Testis (tissue), 2 donors: ENCODE measurements around the gene TPCN1.

Source experiments
- POLR2A ChIP-seq: fragments of 450-650 bp; IDR thresholded peaks from one replicate; pipeline ENCODE4 v1.6.1; 2017; ENCODE audit warnings: antibody characterized with exemption, mild to moderate bottlenecking, moderate library complexity
- TF ChIP-seq, protein P1 (sequence below), 3 experiments: fragments of 450-650 bp in 2 of 3; fragments of 200-600 bp in 1 of 3; sonication (generic) in 1 of 3; IDR thresholded peaks; one replicate each; pipeline ENCODE4 v1.5.1; 2016 to 2019; ENCODE audit warnings: antibody characterized with exemption in 3 of 3, mild to moderate bottlenecking in 2 of 3, moderate library complexity in 1 of 3

DNA sequence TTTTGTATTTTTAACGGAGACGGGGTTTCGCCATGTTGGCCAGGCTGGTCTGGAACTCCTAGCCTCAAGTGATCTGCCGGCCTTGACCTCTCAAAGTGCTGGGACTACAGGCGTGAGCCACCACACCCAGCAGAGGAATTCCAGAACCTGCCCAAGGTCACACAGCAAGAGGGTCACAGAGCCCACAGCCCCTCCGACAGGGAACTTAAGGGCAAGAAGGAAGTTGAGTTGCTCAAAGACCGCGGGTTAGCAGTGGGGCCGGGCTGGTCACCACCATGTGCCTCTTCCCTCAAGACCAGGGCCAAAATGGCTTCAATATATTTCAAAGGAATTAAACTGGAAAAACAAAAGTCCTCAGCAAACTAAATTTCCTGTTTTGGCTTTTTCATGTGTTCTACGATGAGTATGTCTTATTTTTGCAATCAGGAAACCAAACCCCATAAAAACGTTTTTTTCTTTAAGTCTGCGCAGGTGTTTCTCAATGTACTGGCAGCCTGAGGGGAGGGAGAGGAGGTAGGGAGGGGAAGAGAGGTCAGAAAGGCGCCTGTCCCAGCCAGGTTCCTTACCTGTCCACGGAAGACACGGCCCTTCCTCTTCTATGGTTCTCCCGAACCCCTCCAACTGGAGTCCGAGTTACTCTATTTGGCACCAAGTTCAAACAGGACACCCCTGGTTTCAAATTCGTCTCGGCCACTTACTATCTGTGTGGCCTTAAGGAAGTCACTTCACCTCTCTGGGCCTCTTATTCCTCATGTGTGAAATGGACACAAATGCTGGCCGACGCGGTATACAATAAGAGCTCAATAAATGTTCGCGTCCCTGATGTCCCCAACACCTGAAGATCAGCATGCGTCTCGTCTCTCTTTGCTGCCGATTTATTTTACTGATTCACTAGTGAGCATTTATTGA is 112.9 kb downstream of the TPCN1 start:
- TF ChIP-seq, protein P1, sequence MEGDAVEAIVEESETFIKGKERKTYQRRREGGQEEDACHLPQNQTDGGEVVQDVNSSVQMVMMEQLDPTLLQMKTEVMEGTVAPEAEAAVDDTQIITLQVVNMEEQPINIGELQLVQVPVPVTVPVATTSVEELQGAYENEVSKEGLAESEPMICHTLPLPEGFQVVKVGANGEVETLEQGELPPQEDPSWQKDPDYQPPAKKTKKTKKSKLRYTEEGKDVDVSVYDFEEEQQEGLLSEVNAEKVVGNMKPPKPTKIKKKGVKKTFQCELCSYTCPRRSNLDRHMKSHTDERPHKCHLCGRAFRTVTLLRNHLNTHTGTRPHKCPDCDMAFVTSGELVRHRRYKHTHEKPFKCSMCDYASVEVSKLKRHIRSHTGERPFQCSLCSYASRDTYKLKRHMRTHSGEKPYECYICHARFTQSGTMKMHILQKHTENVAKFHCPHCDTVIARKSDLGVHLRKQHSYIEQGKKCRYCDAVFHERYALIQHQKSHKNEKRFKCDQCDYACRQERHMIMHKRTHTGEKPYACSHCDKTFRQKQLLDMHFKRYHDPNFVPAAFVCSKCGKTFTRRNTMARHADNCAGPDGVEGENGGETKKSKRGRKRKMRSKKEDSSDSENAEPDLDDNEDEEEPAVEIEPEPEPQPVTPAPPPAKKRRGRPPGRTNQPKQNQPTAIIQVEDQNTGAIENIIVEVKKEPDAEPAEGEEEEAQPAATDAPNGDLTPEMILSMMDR (IDR thresholded peaks at IDR 0.05): no peak
- TF ChIP-seq POLR2A: no peak
